Measurements from ENCODE around the gene ASIC3. TPM values are rescaled to one million over a fixed set of nuclear protein-coding genes. Genes with fewer than 3 reads are reported as not detected.

The ASIC3 gene
- total RNA-seq, 1 experiment from 2014 or later = 1.1 TPM

DNA sequence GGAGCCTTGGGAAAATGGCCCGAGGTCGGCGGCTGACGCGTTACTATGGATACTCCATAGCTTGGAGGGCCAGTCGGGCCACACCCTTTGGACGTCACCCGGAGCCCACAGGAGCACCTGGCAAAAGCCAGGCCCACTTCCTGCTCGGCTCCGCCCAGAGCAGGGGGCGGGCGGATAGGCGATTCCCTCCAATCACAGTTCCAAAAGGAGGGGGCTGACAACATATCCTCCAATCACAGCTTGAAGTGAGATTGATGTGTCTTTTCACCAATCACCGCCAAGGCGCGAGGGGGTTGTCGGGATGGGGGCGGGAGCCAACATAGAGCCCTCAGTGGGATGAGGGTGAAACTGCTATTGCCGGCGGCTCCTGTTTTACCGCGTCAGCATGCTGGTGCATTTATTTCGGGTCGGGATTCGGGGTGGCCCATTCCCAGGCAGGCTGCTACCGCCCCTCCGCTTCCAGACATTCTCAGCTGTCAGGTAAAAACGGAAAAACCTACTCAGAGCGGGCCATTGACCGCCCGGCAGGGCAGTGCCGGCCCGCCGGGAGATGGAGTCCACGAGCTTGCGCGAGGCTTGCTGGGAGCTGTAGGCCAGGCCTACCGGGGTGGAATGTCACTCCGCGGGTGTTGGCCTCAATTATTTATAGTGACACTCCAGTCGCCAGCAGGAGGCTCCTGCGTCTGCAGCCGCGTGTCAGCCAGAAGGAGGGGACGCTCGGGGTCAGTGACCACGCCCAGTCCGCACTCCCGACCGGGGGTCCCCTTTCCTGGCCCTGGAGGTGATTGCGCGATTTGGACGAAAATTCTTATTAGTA is 20.0 kb upstream of the ASIC3 start, which contains the start of gene ABCB8:
Gene ABCB8 (plus strand): TSS at position 320 of the 817 bp plus-strand sequence. CDS start 66 bp downstream, at position 386.
- no peaks in the 10 kb centered on the region for H3K9me3 ChIP-seq
- H3K4me1 Mint-ChIP-seq (ENCODE audit: low read depth, unreplicated experiment) = peaks cover 35% of the 10 kb centered on the region
- ChIA-PET CTCF (interaction anchor here (0.6 to 2.0 kb wide), 26 partner anchors 9 to 199 kb away, joined by 3 to 54 read pairs (median 4); partner anchors contain the start of genes ABCF2, ASIC3, CDK5 and SLC4A2), POLR2A (interaction anchor here (0.5 to 1.9 kb wide), 11 partner anchors 10 to 199 kb away, joined by 3 to 20 read pairs (median 5); partner anchors contain the start of genes ABCF2, FASTK and SLC4A2)
- peak; percentile 100 for DNase-seq
- H3K27me3 Mint-ChIP-seq (ENCODE audit: insufficient read depth, unreplicated experiment) = no peaks in the 10 kb centered on the region
- peak within 1 kb of the TSS; percentile 87 for H3K4me3 Mint-ChIP-seq (ENCODE audit: unreplicated experiment)
- H3K9me3 Mint-ChIP-seq (ENCODE audit: unreplicated experiment) = no peaks in the 10 kb centered on the region
- peak within 1 kb of the TSS; percentile 70 for H3K4me3 ChIP-seq (ENCODE audit: low read depth, low read length)
- no peaks in the 10 kb centered on the region for H3K36me3 ChIP-seq (ENCODE audit: control insufficient read depth, insufficient read depth, low read length)
- peaks cover 15% of the 10 kb centered on the region for H3K36me3 Mint-ChIP-seq (ENCODE audit: insufficient read depth, unreplicated experiment)
- H3K27me3 ChIP-seq (replicated peaks; ENCODE audit: control insufficient read depth, insufficient read depth, low read length) = no peaks in the 10 kb centered on the region
- peaks cover 30% of the 10 kb centered on the region for H3K4me1 ChIP-seq
- TF ChIP-seq, protein P1, sequence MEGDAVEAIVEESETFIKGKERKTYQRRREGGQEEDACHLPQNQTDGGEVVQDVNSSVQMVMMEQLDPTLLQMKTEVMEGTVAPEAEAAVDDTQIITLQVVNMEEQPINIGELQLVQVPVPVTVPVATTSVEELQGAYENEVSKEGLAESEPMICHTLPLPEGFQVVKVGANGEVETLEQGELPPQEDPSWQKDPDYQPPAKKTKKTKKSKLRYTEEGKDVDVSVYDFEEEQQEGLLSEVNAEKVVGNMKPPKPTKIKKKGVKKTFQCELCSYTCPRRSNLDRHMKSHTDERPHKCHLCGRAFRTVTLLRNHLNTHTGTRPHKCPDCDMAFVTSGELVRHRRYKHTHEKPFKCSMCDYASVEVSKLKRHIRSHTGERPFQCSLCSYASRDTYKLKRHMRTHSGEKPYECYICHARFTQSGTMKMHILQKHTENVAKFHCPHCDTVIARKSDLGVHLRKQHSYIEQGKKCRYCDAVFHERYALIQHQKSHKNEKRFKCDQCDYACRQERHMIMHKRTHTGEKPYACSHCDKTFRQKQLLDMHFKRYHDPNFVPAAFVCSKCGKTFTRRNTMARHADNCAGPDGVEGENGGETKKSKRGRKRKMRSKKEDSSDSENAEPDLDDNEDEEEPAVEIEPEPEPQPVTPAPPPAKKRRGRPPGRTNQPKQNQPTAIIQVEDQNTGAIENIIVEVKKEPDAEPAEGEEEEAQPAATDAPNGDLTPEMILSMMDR (IDR thresholded peaks at IDR 0.05; ENCODE audit: insufficient read depth in 1 of 2, low read depth in 1 of 2, low read length in 1 of 2, severe bottlenecking in 1 of 2, unreplicated experiment in 1 of 2) = peak; percentile 65 to 67
- TSS peak; percentile 78 for BruUV-seq (replicated peaks)
- H3K27ac Mint-ChIP-seq (ENCODE audit: unreplicated experiment) = peak within 1 kb of the TSS; percentile 99
- intact Hi-C loops (cut with micrococcal nuclease; ENCODE audit: unreplicated experiment) = loop anchor here (1.0 to 2.0 kb wide), 7 partner anchors 10 to 199 kb away; partner anchors contain the start of genes ABCF2 and TMUB1

DNA sequence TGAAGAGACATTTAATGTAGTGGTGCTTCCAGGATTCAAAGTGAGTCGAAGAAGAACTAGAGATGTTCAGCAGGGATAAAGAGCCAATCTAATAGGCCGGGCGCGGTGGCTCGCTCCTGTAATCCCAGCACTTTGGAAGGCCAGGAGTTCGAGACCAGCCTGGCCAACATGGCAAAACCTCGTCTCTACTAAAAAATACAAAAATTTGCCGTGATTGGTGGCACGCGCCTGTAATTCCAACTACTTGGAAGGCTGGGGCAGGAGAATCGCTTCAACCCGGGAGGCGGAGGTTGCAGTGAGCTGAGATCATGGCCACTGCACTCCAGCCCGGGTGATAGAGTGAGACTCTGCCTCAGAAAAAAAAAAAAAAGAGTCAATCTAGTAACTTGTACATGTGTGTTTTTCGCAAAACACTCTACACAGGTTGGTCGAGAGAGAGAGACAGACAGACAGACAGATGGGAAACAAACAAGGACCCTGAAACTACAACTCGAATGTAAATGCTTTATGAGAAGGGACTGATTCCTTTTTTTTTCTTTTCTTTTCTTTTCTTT is 19.3 kb upstream of the ASIC3 start:
- no peaks in the 10 kb centered on the region for H3K9me3 ChIP-seq
- intact Hi-C loops (cut with micrococcal nuclease; ENCODE audit: unreplicated experiment) = loop anchor here (1.0 to 2.0 kb wide), 7 partner anchors 11 to 198 kb away; partner anchors contain the start of genes ABCF2 and TMUB1
- peaks cover 15% of the 10 kb centered on the region for H3K36me3 Mint-ChIP-seq (ENCODE audit: insufficient read depth, unreplicated experiment)
- no peaks in the 10 kb centered on the region for H3K9me3 Mint-ChIP-seq (ENCODE audit: unreplicated experiment)
- H3K4me1 ChIP-seq = peaks cover 30% of the 10 kb centered on the region
- H3K4me3 ChIP-seq (ENCODE audit: low read depth, low read length) = peak overlapping the region; percentile 70
- peaks cover 35% of the 10 kb centered on the region for H3K4me1 Mint-ChIP-seq (ENCODE audit: low read depth, unreplicated experiment)
- DNase-seq = no peak
- H3K4me3 Mint-ChIP-seq (ENCODE audit: unreplicated experiment) = peak overlapping the region; percentile 87
- H3K27me3 ChIP-seq (replicated peaks; ENCODE audit: control insufficient read depth, insufficient read depth, low read length) = no peaks in the 10 kb centered on the region
- TF ChIP-seq, protein P1 (IDR thresholded peaks at IDR 0.05; ENCODE audit: insufficient read depth in 1 of 2, low read depth in 1 of 2, low read length in 1 of 2, severe bottlenecking in 1 of 2, unreplicated experiment in 1 of 2) = peak in 1 of 2 experiments; percentile 25
- H3K27me3 Mint-ChIP-seq (ENCODE audit: insufficient read depth, unreplicated experiment) = no peaks in the 10 kb centered on the region
- BruUV-seq (replicated peaks) = no TSS peak
- CTCF ChIA-PET = interaction anchor here (0.6 to 2.0 kb wide), 16 partner anchors 10 to 198 kb away, joined by 3 to 54 read pairs (median 5); partner anchors contain the start of genes ABCF2, CDK5, SLC4A2 and TMUB1
- peak overlapping the region; percentile 99 for H3K27ac Mint-ChIP-seq (ENCODE audit: unreplicated experiment)
- POLR2A ChIA-PET = interaction anchor here (0.7 to 1.9 kb wide), 7 partner anchors 30 to 198 kb away, joined by 3 to 20 read pairs (median 5); partner anchors contain the start of genes ABCF2 and FASTK
- H3K36me3 ChIP-seq (ENCODE audit: control insufficient read depth, insufficient read depth, low read length) = no peaks in the 10 kb centered on the region

DNA sequence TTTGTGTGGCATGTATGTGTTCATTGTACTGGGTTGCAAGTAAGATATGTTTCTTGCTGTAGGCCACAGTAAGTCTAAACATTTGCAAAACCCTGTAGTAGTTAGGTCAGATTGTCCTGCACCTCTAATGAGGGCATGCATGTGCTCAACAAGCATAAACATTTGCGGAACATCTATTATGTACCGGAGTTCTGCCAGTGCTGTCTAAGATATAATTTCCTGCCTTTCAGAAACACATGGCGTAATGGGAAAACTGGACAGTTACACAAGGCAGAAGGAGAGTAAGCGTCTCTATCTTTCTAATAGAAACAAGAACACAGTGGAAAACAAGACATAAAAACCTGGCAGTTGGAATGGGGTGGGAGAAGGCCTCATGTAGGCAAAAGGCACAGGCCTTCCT is 17.3 kb upstream of the ASIC3 start:
- Mint-ChIP-seq H3K27ac (ENCODE audit: unreplicated experiment) (no peak overlapping the region), H3K36me3 (ENCODE audit: insufficient read depth, unreplicated experiment) (peaks cover 15% of the 10 kb centered on the region), H3K27me3 (ENCODE audit: insufficient read depth, unreplicated experiment) (no peaks in the 10 kb centered on the region), H3K4me1 (ENCODE audit: low read depth, unreplicated experiment) (peaks cover 26% of the 10 kb centered on the region), H3K9me3 (ENCODE audit: unreplicated experiment) (no peaks in the 10 kb centered on the region), H3K4me3 (ENCODE audit: unreplicated experiment) (no peak overlapping the region)
- CTCF ChIA-PET = no interaction called here
- no TSS peak for BruUV-seq (replicated peaks)
- H3K27me3 ChIP-seq (replicated peaks; ENCODE audit: control insufficient read depth, insufficient read depth, low read length) = no peaks in the 10 kb centered on the region
- POLR2A ChIA-PET = no interaction called here
- TF ChIP-seq, protein P1 (IDR thresholded peaks at IDR 0.05; ENCODE audit: insufficient read depth in 1 of 2, low read depth in 1 of 2, low read length in 1 of 2, severe bottlenecking in 1 of 2, unreplicated experiment in 1 of 2) = no peak
- no peak overlapping the region for H3K4me3 ChIP-seq (ENCODE audit: low read depth, low read length)
- no peaks in the 10 kb centered on the region for H3K36me3 ChIP-seq (ENCODE audit: control insufficient read depth, insufficient read depth, low read length)
- intact Hi-C loops (cut with micrococcal nuclease; ENCODE audit: unreplicated experiment) = no loop called here
- DNase-seq = no peak
- H3K9me3 ChIP-seq = no peaks in the 10 kb centered on the region
- H3K4me1 ChIP-seq = peaks cover 13% of the 10 kb centered on the region

All from Caco-2 (cell line).